H1 (cell line): Measurements from ENCODE around the gene AK5. TPM values are rescaled to one million over a fixed set of nuclear protein-coding genes. Genes with fewer than 3 reads are reported as not detected.

ENCODE experiments used
- CHD2 ChIP-seq: IDR thresholded peaks from 2 replicates; pipeline ENCODE4 v1.6.1; 2012; ENCODE audit warnings: low read length, improper control_type of control experiment
- E2F6 ChIP-seq: IDR thresholded peaks from 2 replicates; pipeline ENCODE4 v1.6.1; 2012; ENCODE audit warnings: inconsistent platforms
- EP300 ChIP-seq, 2 experiments: IDR thresholded peaks; 1 replicate in 1 of 2; 2 replicates in 1 of 2; pipeline ENCODE4 v1.6.1; 2011 to 2012; ENCODE audit warnings: low read depth in 2 of 2, low read length in 2 of 2, mild to moderate bottlenecking in 2 of 2, borderline replicate concordance in 1 of 2, inconsistent platforms in 1 of 2, moderate library complexity in 1 of 2
- HDAC6 ChIP-seq: IDR thresholded peaks from one replicate; pipeline ENCODE4 v1.7.1; 2012; ENCODE audit warnings: low read depth, mild to moderate bottlenecking, inconsistent platforms, low read length, moderate library complexity
- POLR2A ChIP-seq, 2 experiments: IDR thresholded peaks; 1 replicate in 1 of 2; 2 replicates in 1 of 2; pipeline ENCODE4 v1.6.1; 2011; ENCODE audit warnings: low read depth in 2 of 2, low read length in 2 of 2, mild to moderate bottlenecking in 2 of 2; ENCODE audit errors: control extremely low read depth in 1 of 2
- POU5F1 ChIP-seq: IDR thresholded peaks from 2 replicates; pipeline ENCODE4 v1.6.1; 2011; ENCODE audit warnings: low read depth, mild to moderate bottlenecking, low read length, moderate library complexity
- SP2 ChIP-seq: IDR thresholded peaks from 2 replicates; pipeline ENCODE4 v1.6.1; 2012; ENCODE audit warnings: mild to moderate bottlenecking, low read length, inconsistent platforms
- polyA plus RNA-seq, 7 experiments: library from polyadenylated mRNA; depleted of rRNA in 3 of 7; stranded (reverse) in 5 of 7; unstranded in 2 of 7; fragments of >200 nt in 5 of 7; fragments of 200-250 nt in 2 of 7; gene quantifications; 1 replicate in 5 of 7; 2 replicates in 1 of 7; 4 replicates in 1 of 7; pipeline versions ENCODE4 v1.2.1 to v1.2.3, GENCODE V29; 2011 to 2013; ENCODE audit warnings: missing spikeins in 2 of 7, mixed read lengths in 2 of 7
- total RNA-seq: library from RNA; stranded (reverse); fragmentation: NEBNext Ultra II Directional; extraction: Animal tissue kit (Norgen Biotek cat#: 25700); gene quantifications from 2 replicates; pipeline ENCODE4 v1.2.1, GENCODE V29; 2021

Gene AK5
- total and polyA plus RNA-seq, 2 of the 8 experiments (the other 6 are each of a cell fraction or from before 2014, with no cell fraction given) = 2.0 to 7.1 TPM

GRCh38 chr1:77509898-77510297 lies 228.1 kb downstream of the AK5 start (continued):
- TF ChIP-seq EP300 (IDR thresholded peaks at IDR 0.05; ENCODE audit: borderline replicate concordance in 1 of 2, low read depth in 2 of 2, low read length in 2 of 2) (no peak), SP2 (no peak), HDAC6 (no peak), POU5F1 (no peak), E2F6 (no peak), CHD2 (no peak), POLR2A (IDR thresholded peaks at IDR 0.05; ENCODE audit: control extremely low read depth in 1 of 2, low read depth in 2 of 2, low read length in 2 of 2) (no peak)
